SK-N-SH (cell line): ENCODE data around the gene SNAPC5. TPM values are rescaled to one million over a fixed set of nuclear protein-coding genes. Genes with fewer than 3 reads are reported as not detected.

ENCODE experiments used
- CTCF ChIA-PET: fragments of 300-600, 350-600 bp; formaldehyde crosslinking; extraction: SDS; loops from one replicate; lab custom pipeline; 2021; lab: Yijun Ruan, JAX
- POLR2A ChIA-PET: fragments of 350-600 bp; sonication (Branson Sonifier 250); formaldehyde crosslinking; extraction: SDS; loops from one replicate; lab custom pipeline; 2020; ENCODE audit warnings: antibody characterized with exemption, inconsistent platforms; lab: Yijun Ruan, JAX
- DNase-seq: peaks from one replicate; pipeline ENCODE4 v3.0.0; 2012
- H2AFZ ChIP-seq: fragments of 200-600 bp; sonication (generic); 2 replicates; pipeline ENCODE4 v1.8.1; 2016; ENCODE audit warnings: antibody characterized with exemption, mild to moderate bottlenecking, low read depth
- H3F3A ChIP-seq: fragments of 200-600 bp; sonication (generic); replicated peaks from 2 replicates; pipeline ENCODE3; 2016; ENCODE audit warnings: antibody characterized with exemption, mild to moderate bottlenecking; ENCODE audit not compliant: insufficient read depth
- H3K27ac ChIP-seq, 2 experiments: fragments of 200-500 bp in 1 of 2; fragments of 200-600 bp in 1 of 2; sonication (Bioruptor generic) in 1 of 2; sonication (generic), shearing (Covaris generic) in 1 of 2; 2 replicates each; pipeline versions ENCODE4 v1.5.1 to v1.6.1; 2014 to 2016; ENCODE audit warnings: low read depth in 2 of 2, inconsistent platforms in 1 of 2, low read length in 1 of 2, mild to moderate bottlenecking in 1 of 2, mixed read lengths in 1 of 2
- H3K27me3 ChIP-seq: fragments of 200-600 bp; sonication (generic), shearing (Covaris generic); 2 replicates; pipeline ENCODE4 v1.6.1; 2016; ENCODE audit warnings: mixed run types; ENCODE audit not compliant: insufficient read depth
- H3K36me3 ChIP-seq, 2 experiments: fragments of 200-500 bp in 1 of 2; fragments of 200-600 bp in 1 of 2; sonication (Bioruptor generic) in 1 of 2; sonication (generic) in 1 of 2; replicated peaks in 1 of 2; 2 replicates each; pipeline versions ENCODE3 to v1.5.1; 2014 to 2016; ENCODE audit warnings: low read length in 1 of 2, mild to moderate bottlenecking in 1 of 2; ENCODE audit not compliant: insufficient read depth in 2 of 2, control insufficient read depth in 1 of 2
- H3K4me1 ChIP-seq, 2 experiments: fragments of 200-500 bp in 1 of 2; fragments of 200-600 bp in 1 of 2; sonication (Bioruptor generic) in 1 of 2; sonication (generic), shearing (Covaris generic) in 1 of 2; 2 replicates each; pipeline versions ENCODE4 v1.5.1 to v1.6.1; 2014 to 2016; ENCODE audit warnings: low read depth in 1 of 2, low read length in 1 of 2, mixed run types in 1 of 2; ENCODE audit not compliant: insufficient read depth in 2 of 2, control insufficient read depth in 1 of 2
- H3K4me2 ChIP-seq: fragments of 200-600 bp; sonication (generic), shearing (Covaris generic); 2 replicates; pipeline ENCODE4 v1.6.1; 2017; ENCODE audit warnings: mixed run types
- H3K4me3 ChIP-seq, 2 experiments: fragments of 200-500 bp in 1 of 2; fragments of 200-600 bp in 1 of 2; sonication (Bioruptor generic) in 1 of 2; sonication (generic), shearing (Covaris generic) in 1 of 2; 2 replicates each; pipeline versions ENCODE4 v1.5.1 to v1.8.1; 2014 to 2016; ENCODE audit warnings: low read depth in 2 of 2, inconsistent platforms in 1 of 2, low read length in 1 of 2, mild to moderate bottlenecking in 1 of 2, mixed read lengths in 1 of 2, moderate library complexity in 1 of 2
- H3K79me2 ChIP-seq: fragments of 200-600 bp; sonication (generic); 2 replicates; pipeline ENCODE4 v1.8.1; 2017; ENCODE audit warnings: mild to moderate bottlenecking; ENCODE audit not compliant: insufficient read depth
- H3K9ac ChIP-seq: fragments of 200-600 bp; sonication (generic); 2 replicates; pipeline ENCODE4 v1.6.1; 2017; ENCODE audit warnings: mixed run types
- H3K9me2 ChIP-seq: fragments of 200-600 bp; sonication (generic); 2 replicates; pipeline ENCODE4 v1.6.1; 2017; ENCODE audit warnings: mixed run types
- H3K9me3 ChIP-seq: fragments of 200-600 bp; sonication (generic); 2 replicates; pipeline ENCODE4 v1.6.1; 2017; ENCODE audit warnings: mixed run types, mild to moderate bottlenecking, moderate library complexity
- H4K20me1 ChIP-seq: fragments of 200-600 bp; sonication (generic); 2 replicates; pipeline ENCODE4 v1.6.1; 2017; ENCODE audit warnings: mild to moderate bottlenecking, mixed run types; ENCODE audit not compliant: insufficient read depth
- CHD2 ChIP-seq: fragments of 150-350 bp; IDR thresholded peaks from 2 replicates; pipeline ENCODE4 v1.6.1; 2018; ENCODE audit warnings: low read length; ENCODE audit not compliant: partially characterized antibody
- EZH2phosphoT487 ChIP-seq: fragments of 200-600 bp; sonication (generic); IDR thresholded peaks from 2 replicates; pipeline ENCODE4 v1.6.1; 2017; ENCODE audit warnings: low read depth, mixed run types, mild to moderate bottlenecking, antibody characterized with exemption, moderate library complexity, borderline replicate concordance
- FOXJ3 ChIP-seq: sonication (generic); formaldehyde crosslinking; IDR thresholded peaks from 2 replicates; pipeline ENCODE4 v1.5.1; 2020; ENCODE audit warnings: mild to moderate bottlenecking, missing genetic modification reagents
- JUND ChIP-seq: IDR thresholded peaks from 2 replicates; pipeline ENCODE4 v1.4.0; 2012
- NFIC ChIP-seq: IDR thresholded peaks from 2 replicates; pipeline ENCODE4 v1.4.0; 2012; ENCODE audit warnings: borderline replicate concordance
- RAD21 ChIP-seq: IDR thresholded peaks from 2 replicates; pipeline ENCODE4 v1.6.1; 2012; ENCODE audit warnings: mild to moderate bottlenecking, low read length
- RCOR1 ChIP-seq: fragments of 150-350 bp; IDR thresholded peaks from 2 replicates; pipeline ENCODE4 v1.6.1; 2017; ENCODE audit warnings: antibody characterized with exemption, low read length
- RFX5 ChIP-seq: IDR thresholded peaks from 2 replicates; pipeline ENCODE4 v1.6.1; 2012; ENCODE audit warnings: mild to moderate bottlenecking, improper control_type of control experiment, low read length
- RXRA ChIP-seq: IDR thresholded peaks from 2 replicates; pipeline ENCODE4 v1.4.0; 2012; ENCODE audit warnings: low read depth, mild to moderate bottlenecking, borderline replicate concordance
- TAF1 ChIP-seq: IDR thresholded peaks from 2 replicates; pipeline ENCODE4 v1.6.1; 2012; ENCODE audit warnings: low read depth, mild to moderate bottlenecking, low read length, moderate library complexity, borderline replicate concordance
- TCF12 ChIP-seq: IDR thresholded peaks from 2 replicates; pipeline ENCODE4 v1.4.0; 2012
- YY1 ChIP-seq: IDR thresholded peaks from 2 replicates; pipeline ENCODE4 v1.4.0; 2012; ENCODE audit warnings: low read depth, mild to moderate bottlenecking
- WGBS: methylation state at CpG from one replicate; pipeline ENCODE4 v1.1.6; 2017; ENCODE audit warnings: low lambda C conversion rate; 5-methylcytosine and 5-hydroxymethylcytosine counted together
- polyA plus RNA-seq, 3 experiments: library from polyadenylated mRNA; depleted of rRNA; stranded (reverse); fragments of >200 nt; gene quantifications; 2 replicates each; pipeline ENCODE4 v1.2.3, GENCODE V29; 2012
- TF ChIP-seq, protein P1 (sequence below): IDR thresholded peaks from 2 replicates; pipeline ENCODE4 v1.4.0; 2012; ENCODE audit warnings: low read depth, borderline replicate concordance
- TF ChIP-seq, protein P2 (sequence below): IDR thresholded peaks from 2 replicates; pipeline ENCODE4 v1.4.0; 2012; ENCODE audit warnings: low read depth
- TF ChIP-seq, protein P3 (sequence below): IDR thresholded peaks from 2 replicates; pipeline ENCODE4 v1.4.0; 2012; ENCODE audit warnings: low read depth, borderline replicate concordance
- TF ChIP-seq, protein P4 (sequence below): fragments of 150-350 bp; IDR thresholded peaks from 2 replicates; pipeline ENCODE4 v1.6.1; 2017; ENCODE audit warnings: antibody characterized with exemption, low read length, low read depth, borderline replicate concordance
- TF ChIP-seq, protein P5 (sequence below): IDR thresholded peaks from 2 replicates; pipeline ENCODE4 v1.6.1; 2012; ENCODE audit warnings: mild to moderate bottlenecking, low read depth, low read length, moderate library complexity

The SNAPC5 gene
- polyA plus RNA-seq, 1 of the 3 experiments (the other 2 are of a cell fraction): 65.0 TPM

DNA sequence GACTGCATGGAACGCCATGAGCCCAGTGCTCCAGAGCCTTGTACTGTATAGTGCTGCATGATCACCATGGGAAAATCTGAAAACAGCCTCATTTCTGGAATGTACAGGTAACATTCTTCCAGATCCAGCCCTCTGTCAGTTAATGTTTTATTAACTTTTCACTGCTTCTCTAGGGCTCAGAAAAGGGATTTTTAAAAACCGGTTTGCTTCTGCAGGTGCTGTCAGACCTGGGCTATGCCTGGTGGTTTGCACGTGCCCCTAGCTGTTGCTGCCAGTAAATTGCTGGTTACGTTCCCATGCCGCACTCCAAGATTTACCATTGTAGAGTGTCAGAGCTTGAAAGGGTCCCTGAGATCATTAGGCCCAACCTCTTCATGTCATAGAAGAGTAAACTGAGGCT lies 9.0 kb downstream of the SNAPC5 start:
- H3K27me3 ChIP-seq: no peaks in the 10 kb centered on the region
- ChIA-PET POLR2A (interaction anchor here (1.7 kb wide), 1 partner anchor 9 kb away, joined by 6 read pairs; the partner anchor contains the start of gene SNAPC5), CTCF (interaction anchor here (1.4 to 2.5 kb wide), 2 partner anchors 10 to 33 kb away, joined by 3 to 10 read pairs; partner anchors contain the start of gene SNAPC5)
- no peaks in the 10 kb centered on the region for H3K9me3 ChIP-seq
- H3K4me2 ChIP-seq: no peak overlapping the region
- no peaks in the 10 kb centered on the region for H3K4me1 ChIP-seq
- no peak overlapping the region for H2AFZ ChIP-seq
- TF ChIP-seq RCOR1: no peak
- no peak for TF ChIP-seq FOXJ3 (CRISPR knock-in tag)
- TF ChIP-seq, protein P1, sequence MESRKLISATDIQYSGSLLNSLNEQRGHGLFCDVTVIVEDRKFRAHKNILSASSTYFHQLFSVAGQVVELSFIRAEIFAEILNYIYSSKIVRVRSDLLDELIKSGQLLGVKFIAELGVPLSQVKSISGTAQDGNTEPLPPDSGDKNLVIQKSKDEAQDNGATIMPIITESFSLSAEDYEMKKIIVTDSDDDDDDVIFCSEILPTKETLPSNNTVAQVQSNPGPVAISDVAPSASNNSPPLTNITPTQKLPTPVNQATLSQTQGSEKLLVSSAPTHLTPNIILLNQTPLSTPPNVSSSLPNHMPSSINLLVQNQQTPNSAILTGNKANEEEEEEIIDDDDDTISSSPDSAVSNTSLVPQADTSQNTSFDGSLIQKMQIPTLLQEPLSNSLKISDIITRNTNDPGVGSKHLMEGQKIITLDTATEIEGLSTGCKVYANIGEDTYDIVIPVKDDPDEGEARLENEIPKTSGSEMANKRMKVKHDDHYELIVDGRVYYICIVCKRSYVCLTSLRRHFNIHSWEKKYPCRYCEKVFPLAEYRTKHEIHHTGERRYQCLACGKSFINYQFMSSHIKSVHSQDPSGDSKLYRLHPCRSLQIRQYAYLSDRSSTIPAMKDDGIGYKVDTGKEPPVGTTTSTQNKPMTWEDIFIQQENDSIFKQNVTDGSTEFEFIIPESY: no peak
- no peak for TF ChIP-seq EZH2phosphoT487
- no peak for TF ChIP-seq CHD2
- TF ChIP-seq RAD21: no peak
- TF ChIP-seq, protein P2, sequence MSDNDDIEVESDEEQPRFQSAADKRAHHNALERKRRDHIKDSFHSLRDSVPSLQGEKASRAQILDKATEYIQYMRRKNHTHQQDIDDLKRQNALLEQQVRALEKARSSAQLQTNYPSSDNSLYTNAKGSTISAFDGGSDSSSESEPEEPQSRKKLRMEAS: no peak
- TF ChIP-seq YY1: no peak
- TF ChIP-seq TCF12: no peak
- no peak overlapping the region for H3K9ac ChIP-seq
- H3K27ac ChIP-seq: no peak overlapping the region
- H3K79me2 ChIP-seq: peaks cover 5% of the 10 kb centered on the region; the same call in 1 of the 2 replicates
- peaks cover 16% of the 10 kb centered on the region for H3F3A ChIP-seq
- no peak overlapping the region for H3K4me3 ChIP-seq
- no peaks in the 10 kb centered on the region for H3K9me2 ChIP-seq
- WGBS: 90% methylated on average over 5 of the region's 5 CpGs
- H4K20me1 ChIP-seq: no peaks in the 10 kb centered on the region
- DNase-seq: no peak
- H3K36me3 ChIP-seq: peaks cover 45 to 53% of the 10 kb centered on the region in 2 experiments

DNA sequence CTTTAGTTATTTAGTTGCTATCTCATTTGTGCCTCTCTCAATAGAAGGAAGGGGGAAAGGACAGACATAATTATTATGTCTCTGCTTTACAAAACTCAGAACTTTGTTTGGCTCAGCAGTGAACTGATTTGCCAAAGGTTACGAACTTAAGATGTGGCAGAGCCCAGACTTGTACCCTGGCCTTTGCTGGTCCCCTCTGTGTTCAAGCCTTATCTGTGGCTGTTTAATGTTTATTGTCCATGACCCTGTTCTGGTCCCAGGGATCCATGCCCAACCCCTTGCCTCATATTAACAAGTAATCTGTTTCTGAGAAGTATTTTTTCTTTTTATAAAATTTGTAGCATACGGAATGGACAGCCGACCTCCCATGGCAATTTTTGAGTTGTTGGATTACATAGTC lies 10.7 kb downstream of the SNAPC5 start:
- CTCF ChIA-PET: interaction anchor here (1.4 kb wide), 1 partner anchor 31 kb away, joined by 3 read pairs; no protein-coding TSS in a partner anchor
- H3K36me3 ChIP-seq: peaks cover 33 to 39% of the 10 kb centered on the region in 2 experiments
- POLR2A ChIA-PET: interaction anchor here (1.7 kb wide), 1 partner anchor 11 kb away, joined by 6 read pairs; the partner anchor contains the start of gene SNAPC5
- TF ChIP-seq NFIC (no peak), RFX5 (no peak), CHD2 (no peak), RXRA (no peak), RCOR1 (no peak), TAF1 (no peak), TCF12 (no peak), YY1 (no peak), RAD21 (no peak), JUND (no peak)
- TF ChIP-seq, protein P3, sequence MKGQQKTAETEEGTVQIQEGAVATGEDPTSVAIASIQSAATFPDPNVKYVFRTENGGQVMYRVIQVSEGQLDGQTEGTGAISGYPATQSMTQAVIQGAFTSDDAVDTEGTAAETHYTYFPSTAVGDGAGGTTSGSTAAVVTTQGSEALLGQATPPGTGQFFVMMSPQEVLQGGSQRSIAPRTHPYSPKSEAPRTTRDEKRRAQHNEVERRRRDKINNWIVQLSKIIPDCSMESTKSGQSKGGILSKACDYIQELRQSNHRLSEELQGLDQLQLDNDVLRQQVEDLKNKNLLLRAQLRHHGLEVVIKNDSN: no peak
- TF ChIP-seq, protein P4, sequence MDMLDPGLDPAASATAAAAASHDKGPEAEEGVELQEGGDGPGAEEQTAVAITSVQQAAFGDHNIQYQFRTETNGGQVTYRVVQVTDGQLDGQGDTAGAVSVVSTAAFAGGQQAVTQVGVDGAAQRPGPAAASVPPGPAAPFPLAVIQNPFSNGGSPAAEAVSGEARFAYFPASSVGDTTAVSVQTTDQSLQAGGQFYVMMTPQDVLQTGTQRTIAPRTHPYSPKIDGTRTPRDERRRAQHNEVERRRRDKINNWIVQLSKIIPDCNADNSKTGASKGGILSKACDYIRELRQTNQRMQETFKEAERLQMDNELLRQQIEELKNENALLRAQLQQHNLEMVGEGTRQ: no peak
- TF ChIP-seq, protein P5, sequence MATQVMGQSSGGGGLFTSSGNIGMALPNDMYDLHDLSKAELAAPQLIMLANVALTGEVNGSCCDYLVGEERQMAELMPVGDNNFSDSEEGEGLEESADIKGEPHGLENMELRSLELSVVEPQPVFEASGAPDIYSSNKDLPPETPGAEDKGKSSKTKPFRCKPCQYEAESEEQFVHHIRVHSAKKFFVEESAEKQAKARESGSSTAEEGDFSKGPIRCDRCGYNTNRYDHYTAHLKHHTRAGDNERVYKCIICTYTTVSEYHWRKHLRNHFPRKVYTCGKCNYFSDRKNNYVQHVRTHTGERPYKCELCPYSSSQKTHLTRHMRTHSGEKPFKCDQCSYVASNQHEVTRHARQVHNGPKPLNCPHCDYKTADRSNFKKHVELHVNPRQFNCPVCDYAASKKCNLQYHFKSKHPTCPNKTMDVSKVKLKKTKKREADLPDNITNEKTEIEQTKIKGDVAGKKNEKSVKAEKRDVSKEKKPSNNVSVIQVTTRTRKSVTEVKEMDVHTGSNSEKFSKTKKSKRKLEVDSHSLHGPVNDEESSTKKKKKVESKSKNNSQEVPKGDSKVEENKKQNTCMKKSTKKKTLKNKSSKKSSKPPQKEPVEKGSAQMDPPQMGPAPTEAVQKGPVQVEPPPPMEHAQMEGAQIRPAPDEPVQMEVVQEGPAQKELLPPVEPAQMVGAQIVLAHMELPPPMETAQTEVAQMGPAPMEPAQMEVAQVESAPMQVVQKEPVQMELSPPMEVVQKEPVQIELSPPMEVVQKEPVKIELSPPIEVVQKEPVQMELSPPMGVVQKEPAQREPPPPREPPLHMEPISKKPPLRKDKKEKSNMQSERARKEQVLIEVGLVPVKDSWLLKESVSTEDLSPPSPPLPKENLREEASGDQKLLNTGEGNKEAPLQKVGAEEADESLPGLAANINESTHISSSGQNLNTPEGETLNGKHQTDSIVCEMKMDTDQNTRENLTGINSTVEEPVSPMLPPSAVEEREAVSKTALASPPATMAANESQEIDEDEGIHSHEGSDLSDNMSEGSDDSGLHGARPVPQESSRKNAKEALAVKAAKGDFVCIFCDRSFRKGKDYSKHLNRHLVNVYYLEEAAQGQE: no peak
- TF ChIP-seq, protein P1: no peak

More for the DNA sequence above, 10.7 kb downstream of the SNAPC5 start:
- Histone ChIP-seq H4K20me1 (no peaks in the 10 kb centered on the region), H3K27ac (no peak overlapping the region), H3K9me2 (no peaks in the 10 kb centered on the region), H2AFZ (no peak overlapping the region), H3K4me1 (no peaks in the 10 kb centered on the region), H3K4me3 (no peak overlapping the region), H3K9me3 (no peaks in the 10 kb centered on the region), H3K9ac (no peak overlapping the region), H3K79me2 (no peaks in the 10 kb centered on the region; the same call in 1 of the 2 replicates), H3K27me3 (no peaks in the 10 kb centered on the region), H3K4me2 (no peak overlapping the region), H3F3A (peaks cover 11% of the 10 kb centered on the region)
- DNase-seq: no peak
- 96% methylated on average over 3 of the region's 3 CpGs for WGBS
